GM12878 (cell line): ENCODE measurements around the gene ARHGAP21. TPM values are rescaled to one million over a fixed set of nuclear protein-coding genes. Genes with fewer than 3 reads are reported as not detected.

Experiments used
- ATAC-seq: fragments of 200-7000 bp; cut with Tn5 transposase; 3 replicates; pipeline ENCODE4 v1.9.1; 2020; ENCODE audit warnings: mild to moderate bottlenecking, moderate library complexity
- BruUV-seq: library from RNA; stranded (reverse); fragments of 400-500 nt; replicated peaks from 2 replicates; lab custom pipeline; 2021; lab: Mats Ljungman, UMichigan
- CTCF ChIA-PET: fragments of 300-600 bp; sonication (Branson Sonifier 250); formaldehyde crosslinking; extraction: SDS; loops from one replicate; lab custom pipeline; 2021; ENCODE audit warnings: inconsistent platforms; lab: Yijun Ruan, JAX
- POLR2A ChIA-PET: fragments of 350-600 bp; formaldehyde crosslinking; extraction: SDS; loops from one replicate; lab custom pipeline; 2021; ENCODE audit warnings: inconsistent platforms; lab: Charles Lee
- RAD21 ChIA-PET: fragments of 300-600 bp; sonication (Branson Sonifier 250); formaldehyde crosslinking; loops from one replicate; lab custom pipeline; 2023; ENCODE audit warnings: antibody characterized with exemption; ENCODE audit not compliant: unreplicated experiment; lab: Charles Lee
- SMC1A ChIA-PET: fragments of 300-600 bp; sonication (Branson Sonifier 250); formaldehyde crosslinking; loops from one replicate; lab custom pipeline; 2023; ENCODE audit not compliant: unreplicated experiment, uncharacterized antibody; lab: Charles Lee
- DNase-seq: peaks from one replicate; pipeline ENCODE4 v3.0.0-alpha.2; 2011; ENCODE audit warnings: low read depth, low spot score
- FAIRE-seq: peaks from 3 replicates; lab custom pipeline; 2011; peaks lifted over from hg19 to GRCh38; lab: Jason Lieb, UNC
- H2AFZ ChIP-seq: 2 replicates; pipeline ENCODE4 v1.6.0; 2011; ENCODE audit warnings: low read depth, low read length, control low read depth; ENCODE audit not compliant: control insufficient read depth
- H3K27ac ChIP-seq: 2 replicates; pipeline ENCODE4 v1.5.1; 2011; ENCODE audit warnings: control low read depth; ENCODE audit not compliant: control insufficient read depth, insufficient read depth
- H3K27me3 ChIP-seq, 2 experiments: replicated peaks in 1 of 2; 2 replicates each; pipeline versions ENCODE4 v1.6.0 to v1.6.1; 2011; ENCODE audit warnings: low read length in 1 of 2; ENCODE audit not compliant: control insufficient read depth in 2 of 2, insufficient read depth in 2 of 2
- H3K36me3 ChIP-seq, 2 experiments: 2 replicates each; pipeline ENCODE4 v1.5.1; 2011; ENCODE audit warnings: low read length in 1 of 2; ENCODE audit not compliant: control insufficient read depth in 2 of 2, insufficient read depth in 2 of 2
- H3K4me1 ChIP-seq: 2 replicates; pipeline ENCODE4 v1.6.1; 2011; ENCODE audit warnings: mild to moderate bottlenecking, low read length, moderate library complexity, mixed read lengths; ENCODE audit not compliant: control insufficient read depth, insufficient read depth
- H3K4me2 ChIP-seq: 2 replicates; pipeline ENCODE4 v1.6.0; 2011; ENCODE audit warnings: control low read depth; ENCODE audit not compliant: control insufficient read depth, insufficient read depth
- H3K4me3 ChIP-seq: fragments of 200-600 bp; sonication (generic); 2 replicates; pipeline ENCODE4 v1.5.1; 2016
- H3K79me2 ChIP-seq: 2 replicates; pipeline ENCODE4 v1.6.0; 2011; ENCODE audit warnings: low read length; ENCODE audit not compliant: control insufficient read depth, insufficient read depth
- H3K9ac ChIP-seq: 2 replicates; pipeline ENCODE4 v1.8.0; 2011; ENCODE audit warnings: low read length, control low read depth, mixed read lengths; ENCODE audit not compliant: control insufficient read depth, insufficient read depth
- H3K9me3 ChIP-seq: replicated peaks from 3 replicates; pipeline ENCODE4 v1.5.1; 2011; ENCODE audit warnings: mild to moderate bottlenecking, low read length; ENCODE audit not compliant: control insufficient read depth, insufficient read depth
- H4K20me1 ChIP-seq: 2 replicates; pipeline ENCODE4 v1.6.0; 2011; ENCODE audit not compliant: control insufficient read depth, insufficient read depth
- CHD1 ChIP-seq: IDR thresholded peaks from 2 replicates; pipeline ENCODE4 v1.6.1; 2012; ENCODE audit warnings: low read depth, low read length, improper control_type of control experiment
- CHD2 ChIP-seq: IDR thresholded peaks from 2 replicates; pipeline ENCODE4 v1.6.1; 2011; ENCODE audit warnings: low read depth, low read length, improper control_type of control experiment, borderline replicate concordance
- EGR1 ChIP-seq, 2 experiments: IDR thresholded peaks; 1 replicate in 1 of 2; 2 replicates in 1 of 2; pipeline ENCODE4 v1.6.1; 2011 to 2012; ENCODE audit warnings: low read depth in 2 of 2, low read length in 2 of 2, borderline replicate concordance in 1 of 2, mild to moderate bottlenecking in 1 of 2, moderate library complexity in 1 of 2
- GATAD2B ChIP-seq: fragments of 450-650 bp; conservative IDR thresholded peaks from 2 replicates; pipeline ENCODE4 v1.6.1; 2017; ENCODE audit warnings: low read depth, mild to moderate bottlenecking, moderate library complexity
- HDAC6 ChIP-seq: fragments of 200-600 bp; sonication (generic); IDR thresholded peaks from one replicate; pipeline ENCODE4 v1.8.0; 2017; ENCODE audit warnings: antibody characterized with exemption; ENCODE audit not compliant: unreplicated experiment
- IKZF1 ChIP-seq: fragments of 450-650 bp; conservative IDR thresholded peaks from 2 replicates; pipeline ENCODE4 v1.6.1; 2017; ENCODE audit warnings: antibody characterized with exemption, mild to moderate bottlenecking
- MXI1 ChIP-seq: fragments of 150-350 bp; IDR thresholded peaks from 2 replicates; pipeline ENCODE4 v1.6.1; 2011; ENCODE audit warnings: low read depth, mild to moderate bottlenecking, inconsistent platforms, low read length, improper control_type of control experiment
- NR2C1 ChIP-seq: fragments of 450-650 bp; IDR thresholded peaks from 2 replicates; pipeline ENCODE4 v1.6.1; 2017; ENCODE audit warnings: antibody characterized with exemption, mild to moderate bottlenecking, moderate library complexity
- POLR2A ChIP-seq: IDR thresholded peaks from 2 replicates; pipeline ENCODE4 v1.6.1; 2011; ENCODE audit warnings: low read depth, mild to moderate bottlenecking, low read length
- SIN3A ChIP-seq: IDR thresholded peaks from 2 replicates; pipeline ENCODE4 v1.6.1; 2012; ENCODE audit warnings: low read depth, low read length, improper control_type of control experiment
- STAT1 ChIP-seq: fragments of 450-650 bp; conservative IDR thresholded peaks from 2 replicates; pipeline ENCODE4 v1.6.1; 2014; ENCODE audit warnings: antibody characterized with exemption, mild to moderate bottlenecking
- SUZ12 ChIP-seq: fragments of 200-600 bp; sonication (generic); IDR thresholded peaks from one replicate; pipeline ENCODE4 v1.6.1; 2018; ENCODE audit warnings: antibody characterized with exemption, mild to moderate bottlenecking; ENCODE audit not compliant: unreplicated experiment
- TAF1 ChIP-seq: IDR thresholded peaks from 2 replicates; pipeline ENCODE4 v1.6.1; 2011; ENCODE audit warnings: mild to moderate bottlenecking, low read depth, low read length, borderline replicate concordance
- YY1 ChIP-seq: IDR thresholded peaks from 2 replicates; pipeline ENCODE4 v1.6.1; 2011; ENCODE audit warnings: low read depth, mild to moderate bottlenecking, low read length
- ZNF217 ChIP-seq: fragments of 450-650 bp; IDR thresholded peaks from 2 replicates; pipeline ENCODE4 v1.6.1; 2017; ENCODE audit warnings: antibody characterized with exemption, mild to moderate bottlenecking
- ZZZ3 ChIP-seq: IDR thresholded peaks from 2 replicates; pipeline ENCODE4 v1.6.1; 2011; ENCODE audit warnings: low read depth; ENCODE audit not compliant: control insufficient read depth, insufficient read length
- WGBS: methylation state at CpG from one replicate; pipeline ENCODE4 v1.1.6; 2016; ENCODE audit warnings: low lambda C conversion rate; ENCODE audit not compliant: insufficient replicate concordance, insufficient coverage; ENCODE audit errors: missing lambda C conversion rate; 5-methylcytosine and 5-hydroxymethylcytosine counted together
- in situ Hi-C: fragments of 300-500 bp; cut with MboI; formaldehyde crosslinking; loops from 9 replicates; pipeline ENCODE4 v1.14.3; 2018; ENCODE audit warnings: mixed read lengths
- intact Hi-C: fragments of 100-400 bp; cut with micrococcal nuclease; formaldehyde crosslinking; loops from one replicate; pipeline ENCODE4 v1.14.2; 2022; ENCODE audit not compliant: unreplicated experiment
- polyA plus RNA-seq, 11 experiments: library from polyadenylated mRNA; depleted of rRNA in 4 of 11; unstranded in 6 of 11; stranded (reverse) in 5 of 11; fragments of >200 nt; fragmentation: Nextera tagmentation in 4 of 11; fragmentation: Illumina TruSeq in 1 of 11; extraction: Ambion mirVana in 4 of 11; extraction: Trizol in 1 of 11; gene quantifications; 1 replicate in 1 of 11; 2 replicates in 10 of 11; pipeline versions ENCODE4 v1.2.1 to v1.2.3, GENCODE V29; 2011 to 2016; ENCODE audit warnings: inconsistent platforms in 2 of 11, missing spikeins in 2 of 11, low read depth in 1 of 11
- total RNA-seq, 4 experiments: library from RNA; depleted of rRNA in 3 of 4; stranded (reverse); fragments of >200 nt in 3 of 4; fragmentation: Illumina TruSeq in 1 of 4; extraction: Trizol in 1 of 4; gene quantifications; 2 replicates each; pipeline versions ENCODE4 v1.2.1 to v1.2.3, GENCODE V29; 2013 to 2021
- TF ChIP-seq, protein P1 (sequence below): IDR thresholded peaks from 2 replicates; pipeline ENCODE4 v1.6.1; 2011; ENCODE audit warnings: borderline replicate concordance, low read depth, mild to moderate bottlenecking, moderate library complexity, mixed read lengths, low read length; ENCODE audit not compliant: insufficient read depth; ENCODE audit errors: extremely low read length
- TF ChIP-seq, protein P2 (sequence below): IDR thresholded peaks from 2 replicates; pipeline ENCODE4 v1.6.1; 2011; ENCODE audit warnings: low read depth, mild to moderate bottlenecking, low read length, moderate library complexity, borderline replicate concordance; ENCODE audit errors: extremely low read depth
- TF ChIP-seq, protein P3 (sequence below): fragments of 450-650 bp; IDR thresholded peaks from 2 replicates; pipeline ENCODE4 v1.6.1; 2017; ENCODE audit warnings: mild to moderate bottlenecking, low read depth, inconsistent platforms; ENCODE audit not compliant: poor library complexity, severe bottlenecking

The ARHGAP21 gene
- total and polyA plus RNA-seq, 10 of the 15 experiments (the other 5 are each of a cell fraction or from before 2014, with no cell fraction given), result 11.7 to 103 (median 37.6) TPM

DNA sequence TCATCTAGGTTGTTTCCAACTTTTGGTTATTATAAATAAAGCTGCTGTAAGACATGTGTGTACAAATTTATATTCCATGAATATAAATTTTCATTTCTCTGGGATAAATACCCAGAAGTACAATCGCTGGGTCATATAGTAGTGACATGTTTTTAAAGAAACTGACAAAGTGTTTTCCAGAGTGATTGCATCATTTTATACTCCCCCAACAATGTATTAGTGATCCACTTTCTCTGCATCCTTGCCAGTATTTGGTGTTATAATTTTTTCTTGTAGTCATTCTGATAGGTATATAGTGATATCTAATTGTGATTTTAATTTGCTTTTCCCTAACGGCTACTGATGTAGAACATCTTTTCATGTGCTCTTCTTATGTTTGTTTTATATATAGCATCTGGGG, 27.0 kb upstream of the ARHGAP21 start:
- RAD21 ChIA-PET, result interaction anchor here (1.5 kb wide), 1 partner anchor 23 kb away, joined by 3 read pairs; no protein-coding TSS in a partner anchor
- in situ Hi-C loops, result no loop called here
- DNase-seq, result no peak
- POLR2A ChIA-PET, result no interaction called here
- Histone ChIP-seq H3K9me3 (no peaks in the 10 kb centered on the region), H3K9ac (no peak overlapping the region), H4K20me1 (no peaks in the 10 kb centered on the region), H3K36me3 (no peaks in the 10 kb centered on the region), H3K27me3 (no peaks in the 10 kb centered on the region), H3K4me3 (no peak overlapping the region), H3K27ac (no peak overlapping the region), H2AFZ (no peak overlapping the region), H3K4me2 (no peak overlapping the region), H3K79me2 (no peaks in the 10 kb centered on the region), H3K4me1 (no peaks in the 10 kb centered on the region)
- SMC1A ChIA-PET, result interaction anchor here (1.1 kb wide), 1 partner anchor 98 kb away, joined by 3 read pairs; no protein-coding TSS in a partner anchor
- 78% methylated on average over 2 of the region's 2 CpGs for WGBS
- BruUV-seq, result no TSS peak
- no peak for ATAC-seq
- no peak for FAIRE-seq
- intact Hi-C loops, result no loop called here
- CTCF ChIA-PET, result interaction anchor here (1.7 kb wide), 1 partner anchor 133 kb away, joined by 5 read pairs; no protein-coding TSS in a partner anchor
- TF ChIP-seq, protein P1, sequence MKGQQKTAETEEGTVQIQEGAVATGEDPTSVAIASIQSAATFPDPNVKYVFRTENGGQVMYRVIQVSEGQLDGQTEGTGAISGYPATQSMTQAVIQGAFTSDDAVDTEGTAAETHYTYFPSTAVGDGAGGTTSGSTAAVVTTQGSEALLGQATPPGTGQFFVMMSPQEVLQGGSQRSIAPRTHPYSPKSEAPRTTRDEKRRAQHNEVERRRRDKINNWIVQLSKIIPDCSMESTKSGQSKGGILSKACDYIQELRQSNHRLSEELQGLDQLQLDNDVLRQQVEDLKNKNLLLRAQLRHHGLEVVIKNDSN, result no peak
- no peak for TF ChIP-seq POLR2A
- TF ChIP-seq, protein P2, sequence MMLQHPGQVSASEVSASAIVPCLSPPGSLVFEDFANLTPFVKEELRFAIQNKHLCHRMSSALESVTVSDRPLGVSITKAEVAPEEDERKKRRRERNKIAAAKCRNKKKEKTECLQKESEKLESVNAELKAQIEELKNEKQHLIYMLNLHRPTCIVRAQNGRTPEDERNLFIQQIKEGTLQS, result no peak
- TF ChIP-seq ZZZ3, result no peak
- TF ChIP-seq CHD1, result no peak
- no peak for TF ChIP-seq YY1
- no peak for TF ChIP-seq MXI1
- no peak for TF ChIP-seq TAF1
- TF ChIP-seq NR2C1, result no peak
- TF ChIP-seq SIN3A, result no peak
- TF ChIP-seq, protein P3, sequence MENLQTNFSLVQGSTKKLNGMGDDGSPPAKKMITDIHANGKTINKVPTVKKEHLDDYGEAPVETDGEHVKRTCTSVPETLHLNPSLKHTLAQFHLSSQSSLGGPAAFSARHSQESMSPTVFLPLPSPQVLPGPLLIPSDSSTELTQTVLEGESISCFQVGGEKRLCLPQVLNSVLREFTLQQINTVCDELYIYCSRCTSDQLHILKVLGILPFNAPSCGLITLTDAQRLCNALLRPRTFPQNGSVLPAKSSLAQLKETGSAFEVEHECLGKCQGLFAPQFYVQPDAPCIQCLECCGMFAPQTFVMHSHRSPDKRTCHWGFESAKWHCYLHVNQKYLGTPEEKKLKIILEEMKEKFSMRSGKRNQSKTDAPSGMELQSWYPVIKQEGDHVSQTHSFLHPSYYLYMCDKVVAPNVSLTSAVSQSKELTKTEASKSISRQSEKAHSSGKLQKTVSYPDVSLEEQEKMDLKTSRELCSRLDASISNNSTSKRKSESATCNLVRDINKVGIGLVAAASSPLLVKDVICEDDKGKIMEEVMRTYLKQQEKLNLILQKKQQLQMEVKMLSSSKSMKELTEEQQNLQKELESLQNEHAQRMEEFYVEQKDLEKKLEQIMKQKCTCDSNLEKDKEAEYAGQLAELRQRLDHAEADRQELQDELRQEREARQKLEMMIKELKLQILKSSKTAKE, result no peak
- no peak for TF ChIP-seq CHD2
- no peak for TF ChIP-seq SUZ12
- no peak for TF ChIP-seq STAT1
- no peak for TF ChIP-seq EGR1 (IDR thresholded peaks at IDR 0.05; ENCODE audit: borderline replicate concordance in 1 of 2, low read depth in 2 of 2, low read length in 2 of 2)
- TF ChIP-seq GATAD2B, result no peak
- TF ChIP-seq ZNF217, result no peak
- no peak for TF ChIP-seq HDAC6
- no peak for TF ChIP-seq IKZF1
